NK-92 (cell line): ENCODE data around the gene MYBBP1A.
"Not testable (repeated sequence)": the region's sequence is repeated elsewhere in the genome, so short reads cannot be mapped to it uniquely, and the experiment has no call there.

Source experiments
- DNase-seq: peaks from one replicate; lab custom pipeline; 2025; ENCODE audit not compliant: unreplicated experiment; lab: John Stamatoyannopoulos, UW

The MYBBP1A gene, protein sequence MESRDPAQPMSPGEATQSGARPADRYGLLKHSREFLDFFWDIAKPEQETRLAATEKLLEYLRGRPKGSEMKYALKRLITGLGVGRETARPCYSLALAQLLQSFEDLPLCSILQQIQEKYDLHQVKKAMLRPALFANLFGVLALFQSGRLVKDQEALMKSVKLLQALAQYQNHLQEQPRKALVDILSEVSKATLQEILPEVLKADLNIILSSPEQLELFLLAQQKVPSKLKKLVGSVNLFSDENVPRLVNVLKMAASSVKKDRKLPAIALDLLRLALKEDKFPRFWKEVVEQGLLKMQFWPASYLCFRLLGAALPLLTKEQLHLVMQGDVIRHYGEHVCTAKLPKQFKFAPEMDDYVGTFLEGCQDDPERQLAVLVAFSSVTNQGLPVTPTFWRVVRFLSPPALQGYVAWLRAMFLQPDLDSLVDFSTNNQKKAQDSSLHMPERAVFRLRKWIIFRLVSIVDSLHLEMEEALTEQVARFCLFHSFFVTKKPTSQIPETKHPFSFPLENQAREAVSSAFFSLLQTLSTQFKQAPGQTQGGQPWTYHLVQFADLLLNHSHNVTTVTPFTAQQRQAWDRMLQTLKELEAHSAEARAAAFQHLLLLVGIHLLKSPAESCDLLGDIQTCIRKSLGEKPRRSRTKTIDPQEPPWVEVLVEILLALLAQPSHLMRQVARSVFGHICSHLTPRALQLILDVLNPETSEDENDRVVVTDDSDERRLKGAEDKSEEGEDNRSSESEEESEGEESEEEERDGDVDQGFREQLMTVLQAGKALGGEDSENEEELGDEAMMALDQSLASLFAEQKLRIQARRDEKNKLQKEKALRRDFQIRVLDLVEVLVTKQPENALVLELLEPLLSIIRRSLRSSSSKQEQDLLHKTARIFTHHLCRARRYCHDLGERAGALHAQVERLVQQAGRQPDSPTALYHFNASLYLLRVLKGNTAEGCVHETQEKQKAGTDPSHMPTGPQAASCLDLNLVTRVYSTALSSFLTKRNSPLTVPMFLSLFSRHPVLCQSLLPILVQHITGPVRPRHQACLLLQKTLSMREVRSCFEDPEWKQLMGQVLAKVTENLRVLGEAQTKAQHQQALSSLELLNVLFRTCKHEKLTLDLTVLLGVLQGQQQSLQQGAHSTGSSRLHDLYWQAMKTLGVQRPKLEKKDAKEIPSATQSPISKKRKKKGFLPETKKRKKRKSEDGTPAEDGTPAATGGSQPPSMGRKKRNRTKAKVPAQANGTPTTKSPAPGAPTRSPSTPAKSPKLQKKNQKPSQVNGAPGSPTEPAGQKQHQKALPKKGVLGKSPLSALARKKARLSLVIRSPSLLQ (N-terminal part only)

DNA sequence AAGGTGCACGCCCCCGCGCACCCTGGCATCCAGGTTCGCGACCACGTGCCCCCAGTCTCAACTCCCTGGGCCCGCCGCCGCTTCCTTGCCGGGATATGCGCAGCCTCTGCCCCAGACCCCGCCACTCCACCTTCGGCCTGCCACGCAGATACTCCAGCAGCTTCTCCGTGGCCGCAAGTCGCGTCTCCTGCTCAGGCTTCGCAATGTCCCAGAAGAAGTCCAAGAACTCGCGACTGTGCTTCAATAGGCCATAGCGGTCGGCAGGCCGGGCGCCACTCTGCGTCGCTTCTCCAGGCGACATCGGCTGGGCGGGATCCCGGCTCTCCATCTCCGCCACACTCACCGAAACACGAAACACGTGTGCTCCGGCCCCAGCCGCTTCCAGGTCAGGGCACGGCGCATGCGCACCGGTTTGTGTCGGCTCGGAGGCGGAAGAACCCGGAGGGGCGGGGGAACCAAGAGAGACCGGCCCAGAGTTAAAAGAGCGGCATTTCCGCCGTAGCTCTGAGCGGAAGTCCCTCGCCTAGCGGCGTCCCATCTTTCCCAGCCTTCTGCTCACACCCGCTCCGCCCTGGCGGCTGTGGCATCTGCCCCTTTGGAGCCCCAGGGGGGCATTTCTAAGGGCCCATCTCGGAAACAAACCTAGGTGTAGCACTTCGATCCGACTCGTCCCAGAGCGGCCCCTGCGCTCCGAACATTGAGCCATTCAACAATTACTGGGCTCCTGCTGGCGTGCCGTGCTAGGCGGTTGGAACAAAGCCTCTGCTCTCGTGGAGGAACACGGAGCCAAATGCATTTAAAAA lies at the start of gene MYBBP1A:
MYBBP1A (minus strand) TSS at position 388 of the 803 bp plus-strand sequence; CDS start at position 328, 60 bp downstream.
- DNase-seq, result peak; percentile 65

DNA sequence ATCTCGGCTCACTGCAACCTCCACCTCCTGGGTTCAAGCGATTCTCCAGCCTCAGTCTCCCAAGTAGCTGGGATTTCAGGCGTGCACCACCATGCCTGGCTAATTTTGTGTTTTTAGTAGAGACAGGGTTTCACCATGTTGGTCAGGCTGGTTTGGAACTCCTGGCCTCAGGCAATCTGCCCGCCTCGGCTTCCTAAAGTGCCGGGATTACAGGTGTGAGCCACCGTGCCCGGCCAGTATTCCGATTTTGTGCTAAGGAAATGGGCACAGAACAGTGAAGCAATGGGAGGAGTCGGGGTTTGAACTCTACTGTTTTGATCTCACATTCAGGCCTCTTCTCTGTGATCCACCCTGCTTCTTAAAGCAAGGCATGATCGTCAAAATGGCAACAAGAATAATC lies 49.6 kb upstream of the MYBBP1A start:
- not testable (repeated sequence) for DNase-seq

DNA sequence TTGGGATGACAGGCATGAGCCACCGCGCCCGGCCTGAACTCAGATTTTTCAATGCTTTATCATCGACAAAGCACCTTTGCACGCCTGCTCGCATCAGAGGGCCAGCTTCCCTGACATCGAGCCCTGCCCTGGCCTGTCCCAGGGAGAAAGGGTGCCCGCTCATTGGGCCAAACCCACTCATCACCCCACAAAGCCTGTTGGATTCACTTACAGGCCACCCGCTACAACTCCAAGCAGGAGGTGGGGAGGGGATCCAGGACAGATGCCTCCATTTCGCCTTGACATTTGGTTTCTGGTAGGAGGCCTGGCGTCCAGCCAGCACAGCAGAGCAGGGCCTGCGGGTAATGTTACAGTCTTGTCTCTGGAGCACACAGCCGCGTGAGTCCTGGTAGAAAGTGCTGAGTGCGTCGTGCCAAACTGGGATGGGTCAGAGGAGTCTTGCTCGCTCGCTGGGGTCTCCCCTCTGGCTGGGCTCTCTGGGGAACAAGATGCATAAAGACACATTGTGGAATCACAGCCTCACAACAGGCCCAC lies 49.0 kb upstream of the MYBBP1A start:
- no peak for DNase-seq

DNA sequence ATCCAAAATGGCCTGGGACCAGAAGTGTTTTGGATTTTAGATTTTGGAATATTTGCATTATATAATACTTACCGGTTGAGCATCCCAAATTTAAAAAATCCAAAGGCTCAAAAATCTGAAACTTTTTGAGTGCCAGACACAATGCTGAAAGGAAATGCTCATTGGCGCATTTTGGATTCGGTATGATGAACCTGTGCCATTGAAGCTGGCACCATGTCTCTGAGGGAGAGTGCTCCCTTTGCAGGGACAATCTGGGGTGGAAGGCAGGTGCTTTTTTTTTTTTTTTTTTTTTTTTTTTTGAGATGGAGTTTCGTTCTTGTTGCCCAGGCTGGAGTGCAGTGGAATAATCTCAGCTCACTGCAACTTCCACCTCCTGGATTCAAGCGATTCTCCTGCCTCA lies 46.9 kb upstream of the MYBBP1A start:
- DNase-seq, result no peak

DNA sequence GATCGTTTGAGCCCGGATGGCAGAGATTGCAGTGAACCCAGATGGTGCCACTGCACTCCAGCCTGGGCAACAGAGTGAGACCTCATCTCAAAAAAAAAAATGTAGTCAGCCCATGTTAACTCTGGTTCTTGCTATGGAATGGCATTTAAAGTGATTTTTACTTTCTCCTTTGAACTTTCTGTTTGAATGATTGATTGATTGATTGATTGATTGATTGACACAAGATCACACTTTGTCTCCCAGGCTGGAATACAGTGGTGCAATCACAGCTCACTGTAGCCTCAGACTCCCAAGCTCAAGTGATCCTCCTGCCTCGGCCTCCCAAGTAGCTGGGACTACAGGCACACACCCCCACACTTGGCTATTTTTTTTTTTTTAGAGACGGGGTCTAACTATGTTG lies 46.1 kb upstream of the MYBBP1A start:
- no peak for DNase-seq

DNA sequence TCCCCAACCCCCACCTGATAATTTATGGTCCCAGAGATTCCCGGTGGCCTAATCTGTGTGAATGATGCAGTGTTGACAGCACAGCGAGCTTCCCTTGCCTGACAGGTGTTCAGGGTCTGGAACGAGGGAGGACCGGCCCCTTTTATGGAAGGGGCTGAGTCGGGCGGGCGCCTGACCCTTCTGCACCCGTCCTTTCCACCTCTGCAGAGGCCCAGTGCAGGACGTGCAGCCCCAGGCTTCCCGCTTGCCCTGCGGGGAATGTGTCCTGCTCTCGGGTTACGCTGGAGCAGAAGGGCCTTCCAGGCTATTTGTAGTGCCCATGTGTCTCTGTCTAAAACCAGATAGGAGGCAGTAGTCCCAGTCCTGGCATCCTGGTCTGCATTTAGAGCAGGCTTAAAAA lies 45.4 kb upstream of the MYBBP1A start:
- no peak for DNase-seq

DNA sequence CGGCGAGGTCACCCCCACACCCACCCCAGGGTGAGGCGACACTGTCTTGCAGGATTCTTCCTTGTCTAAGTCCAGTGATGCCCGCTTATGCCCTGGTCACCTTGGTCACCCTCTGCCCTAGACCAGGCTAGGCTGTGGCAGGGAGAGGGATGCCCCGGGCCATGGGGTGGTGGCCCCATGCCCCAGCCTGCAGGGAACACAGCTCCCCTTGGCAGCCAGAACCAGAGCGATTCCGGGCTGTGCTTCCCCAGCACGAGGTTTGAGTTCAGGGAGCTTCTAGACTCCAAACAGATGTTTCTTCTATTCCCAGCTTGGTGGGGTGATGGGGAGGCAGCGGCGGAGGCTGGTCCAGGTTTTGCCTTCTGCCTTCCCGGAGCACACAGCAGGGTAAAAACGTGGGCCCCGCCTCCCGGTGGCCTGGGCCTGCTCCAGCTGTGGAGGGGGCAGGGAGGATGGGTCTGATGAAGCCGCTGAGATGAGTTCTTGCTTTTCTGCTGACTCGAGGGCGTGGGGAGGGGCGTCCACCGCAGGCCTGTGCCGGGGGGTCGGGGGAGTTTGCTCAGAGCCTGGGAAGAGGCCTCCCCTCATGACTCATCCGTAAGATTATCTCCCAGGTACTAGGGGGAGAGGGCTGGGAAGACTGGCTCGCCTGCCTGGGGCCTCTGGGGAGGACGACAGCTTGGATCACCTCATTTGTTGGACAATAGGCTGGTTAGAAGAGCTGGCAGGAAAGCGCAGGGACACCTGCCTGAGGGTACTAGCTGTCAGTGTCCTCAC lies 44.5 kb upstream of the MYBBP1A start:
- DNase-seq, result no peak

DNA sequence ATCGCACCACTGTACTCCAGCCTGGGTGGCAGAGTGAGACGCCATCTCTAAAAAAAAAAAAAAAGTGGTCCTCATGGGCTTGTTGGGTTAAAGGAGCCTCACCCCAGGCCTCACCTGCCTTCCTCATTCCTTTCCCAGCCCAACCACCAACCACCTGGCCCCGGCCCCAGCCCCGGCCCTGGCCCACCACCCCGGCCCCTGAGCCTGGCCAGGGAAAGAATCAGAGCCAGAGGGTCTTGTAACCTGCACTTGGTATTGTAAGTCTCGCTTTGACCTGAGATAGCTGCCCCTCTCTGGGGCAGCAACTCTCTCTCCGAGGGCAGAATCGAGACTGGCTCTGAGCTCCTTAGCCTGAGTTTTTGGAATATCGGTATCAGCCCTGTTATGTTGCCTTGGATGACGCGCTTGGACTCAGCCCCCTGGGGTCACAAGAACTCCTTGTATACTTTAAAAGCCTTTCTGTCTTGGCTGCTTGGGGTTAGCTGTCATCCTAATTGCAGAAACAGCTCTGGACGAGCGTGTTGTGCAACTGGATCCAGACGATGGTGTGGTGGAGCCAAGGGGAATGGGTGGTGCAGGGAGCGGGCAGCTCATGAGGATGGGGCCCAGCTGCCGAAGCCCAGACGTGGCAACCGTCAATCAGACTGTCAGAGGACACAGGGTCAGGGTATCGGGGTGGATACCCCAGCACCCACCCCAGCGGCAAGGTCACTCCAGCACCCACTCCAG lies 43.8 kb upstream of the MYBBP1A start:
- no peak for DNase-seq

DNA sequence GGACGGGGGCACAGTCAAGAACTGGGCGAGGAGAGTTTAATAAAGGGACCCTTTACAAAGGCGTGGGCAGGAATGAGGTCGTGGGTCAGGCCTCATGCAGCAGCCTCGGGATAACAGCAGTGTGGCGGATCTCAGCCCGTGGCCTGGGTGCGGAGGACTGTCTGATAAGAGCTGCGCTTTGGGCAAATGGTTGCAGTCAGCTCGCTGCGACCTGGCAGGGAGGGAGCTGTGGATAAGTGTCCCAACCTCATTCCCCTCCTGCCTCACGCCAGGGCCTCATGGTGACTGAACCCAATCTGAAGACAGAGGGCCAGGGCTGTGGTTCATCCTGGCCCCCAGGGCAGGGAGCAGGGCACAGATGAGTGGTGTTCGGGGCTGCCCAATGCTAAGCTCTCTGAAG lies 42.8 kb upstream of the MYBBP1A start:
- no peak for DNase-seq

DNA sequence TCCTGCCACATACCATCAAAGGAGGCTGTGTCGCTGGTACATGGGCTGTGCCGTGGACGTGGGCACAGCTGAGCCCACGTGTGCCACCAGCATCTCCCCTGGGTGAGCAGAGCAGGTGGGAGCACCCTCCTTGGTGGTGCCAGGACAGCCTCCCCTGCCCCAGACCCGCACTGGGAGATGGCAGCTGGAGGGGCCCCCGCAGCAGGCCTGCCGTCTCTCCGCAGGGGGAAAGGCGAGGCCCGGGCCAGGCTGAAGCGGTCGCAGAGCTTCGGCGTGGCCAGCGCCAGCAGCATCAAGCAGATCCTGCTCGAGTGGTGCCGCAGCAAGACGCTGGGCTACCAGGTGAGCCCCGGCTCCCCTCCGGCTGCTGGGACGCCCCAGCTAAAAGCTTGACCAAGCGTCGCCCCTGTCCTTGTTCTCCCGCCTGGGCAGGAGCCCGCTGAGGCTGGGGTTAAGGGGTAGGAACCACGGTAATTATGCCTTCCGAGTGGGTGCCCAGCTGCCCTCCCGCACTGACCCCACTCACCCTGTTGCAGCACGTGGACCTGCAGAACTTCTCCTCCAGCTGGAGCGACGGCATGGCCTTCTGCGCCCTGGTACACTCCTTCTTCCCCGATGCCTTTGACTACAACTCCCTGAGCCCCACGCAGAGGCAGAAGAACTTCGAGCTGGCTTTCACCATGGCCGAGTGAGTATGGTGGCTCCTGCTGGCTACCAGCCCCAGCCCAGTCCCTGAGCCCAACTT lies 41.6 kb upstream of the MYBBP1A start:
- DNase-seq, result no peak

DNA sequence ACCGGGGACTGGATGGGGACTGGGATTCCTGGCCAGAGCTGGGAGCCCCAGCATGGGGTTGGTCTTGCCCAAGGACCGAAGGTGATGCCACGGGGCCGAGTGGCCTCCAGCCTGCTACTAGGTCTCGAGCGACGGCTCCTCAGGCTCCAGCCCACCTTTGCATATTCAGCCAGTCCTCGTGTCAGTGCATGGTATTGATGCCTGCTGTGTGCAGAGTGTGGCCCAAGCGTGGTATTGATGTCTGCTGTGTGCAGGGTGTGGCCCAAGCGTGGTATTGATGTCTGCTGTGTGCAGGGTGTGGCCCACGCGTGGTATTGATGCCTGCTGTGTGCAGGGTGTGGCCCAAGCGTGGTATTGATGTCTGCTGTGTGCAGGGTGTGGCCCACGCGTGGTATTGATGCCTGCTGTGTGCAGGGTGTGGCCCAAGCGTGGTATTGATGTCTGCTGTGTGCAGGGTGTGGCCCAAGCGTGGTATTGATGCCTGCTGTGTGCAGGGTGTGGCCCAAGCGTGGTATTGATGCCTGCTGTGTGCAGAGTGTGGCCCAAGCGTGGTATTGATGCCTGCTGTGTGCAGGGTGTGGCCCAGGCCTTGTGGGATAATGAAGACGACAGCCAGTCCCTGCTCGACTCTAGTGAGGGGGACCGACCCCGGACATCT lies 40.6 kb upstream of the MYBBP1A start:
- DNase-seq, result not testable (repeated sequence)

DNA sequence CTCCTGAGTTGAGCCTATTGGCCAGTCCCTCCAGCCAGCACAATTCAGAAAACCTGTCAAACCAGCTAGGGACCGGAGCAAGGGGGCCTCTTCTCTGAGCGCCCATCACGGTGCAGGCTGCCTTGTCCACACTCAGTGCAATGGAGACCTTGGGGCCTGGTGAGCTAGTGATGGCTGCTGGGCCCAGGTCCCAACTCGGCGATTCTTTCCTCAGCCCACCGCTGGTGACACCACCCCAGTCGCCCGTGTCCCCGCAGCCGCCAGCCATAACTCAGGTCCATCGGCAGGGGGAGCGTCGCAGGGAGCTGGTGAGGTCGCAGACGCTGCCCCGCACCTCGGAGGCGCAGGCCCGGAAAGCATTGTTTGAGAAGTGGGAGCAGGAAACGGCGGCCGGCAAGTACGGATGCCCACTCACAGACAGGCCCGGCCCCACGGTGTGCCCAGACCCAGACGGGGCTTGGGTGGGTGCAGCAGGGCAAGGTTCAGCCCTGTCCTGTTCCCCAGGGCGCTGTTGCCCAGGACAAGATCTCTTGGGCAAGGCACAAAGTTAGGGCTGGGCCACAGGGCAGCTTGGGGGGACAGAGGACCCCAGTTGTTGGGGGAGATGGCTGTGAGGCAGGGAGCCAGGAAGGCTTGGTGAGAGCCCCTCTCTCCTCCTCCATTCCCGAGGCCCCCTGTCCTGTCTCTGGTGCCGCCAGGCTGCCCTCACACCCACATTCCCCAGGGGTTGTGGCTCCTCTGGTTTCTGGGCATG lies 39.9 kb upstream of the MYBBP1A start:
- no peak for DNase-seq

DNA sequence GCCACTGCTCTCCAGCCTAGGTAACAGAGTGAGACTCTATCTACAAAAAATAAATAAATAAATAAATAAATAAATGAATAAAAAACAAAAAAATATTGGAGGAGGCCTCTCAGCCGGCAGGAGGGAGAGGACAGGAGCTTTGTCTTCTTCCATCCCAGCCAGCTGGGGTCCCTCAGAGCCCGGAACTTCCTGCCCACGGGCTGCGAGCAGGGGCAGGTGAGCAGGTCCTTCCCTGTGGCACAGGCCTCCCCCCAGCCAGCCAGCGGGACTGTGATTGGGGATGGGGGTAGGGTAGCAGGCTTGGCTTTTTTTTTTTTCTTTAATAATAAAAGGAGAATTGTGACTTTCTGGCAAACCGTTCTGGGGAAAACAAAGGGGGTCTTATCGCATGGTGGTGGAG lies 39.2 kb upstream of the MYBBP1A start:
- DNase-seq, result no peak

DNA sequence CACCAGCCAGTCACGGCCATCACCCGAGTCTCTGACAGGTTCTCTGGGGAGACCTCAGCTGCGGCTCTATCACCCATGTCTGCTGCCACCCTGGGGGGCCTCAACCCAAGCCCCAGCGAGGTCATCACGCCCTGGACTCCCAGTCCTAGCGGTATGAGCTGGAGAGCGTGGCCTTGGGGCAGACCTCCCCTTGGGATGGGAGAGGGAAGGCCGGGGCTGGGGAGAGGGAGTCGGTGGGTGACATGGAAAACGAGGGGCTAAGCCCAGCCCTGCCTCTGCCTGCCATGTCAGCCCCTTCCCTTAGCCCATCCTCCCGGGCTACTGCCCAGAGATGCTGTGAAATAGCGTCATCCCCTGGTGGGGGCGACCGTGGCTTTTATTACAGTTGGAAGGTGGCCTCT lies 37.8 kb upstream of the MYBBP1A start:
- no peak for DNase-seq

DNA sequence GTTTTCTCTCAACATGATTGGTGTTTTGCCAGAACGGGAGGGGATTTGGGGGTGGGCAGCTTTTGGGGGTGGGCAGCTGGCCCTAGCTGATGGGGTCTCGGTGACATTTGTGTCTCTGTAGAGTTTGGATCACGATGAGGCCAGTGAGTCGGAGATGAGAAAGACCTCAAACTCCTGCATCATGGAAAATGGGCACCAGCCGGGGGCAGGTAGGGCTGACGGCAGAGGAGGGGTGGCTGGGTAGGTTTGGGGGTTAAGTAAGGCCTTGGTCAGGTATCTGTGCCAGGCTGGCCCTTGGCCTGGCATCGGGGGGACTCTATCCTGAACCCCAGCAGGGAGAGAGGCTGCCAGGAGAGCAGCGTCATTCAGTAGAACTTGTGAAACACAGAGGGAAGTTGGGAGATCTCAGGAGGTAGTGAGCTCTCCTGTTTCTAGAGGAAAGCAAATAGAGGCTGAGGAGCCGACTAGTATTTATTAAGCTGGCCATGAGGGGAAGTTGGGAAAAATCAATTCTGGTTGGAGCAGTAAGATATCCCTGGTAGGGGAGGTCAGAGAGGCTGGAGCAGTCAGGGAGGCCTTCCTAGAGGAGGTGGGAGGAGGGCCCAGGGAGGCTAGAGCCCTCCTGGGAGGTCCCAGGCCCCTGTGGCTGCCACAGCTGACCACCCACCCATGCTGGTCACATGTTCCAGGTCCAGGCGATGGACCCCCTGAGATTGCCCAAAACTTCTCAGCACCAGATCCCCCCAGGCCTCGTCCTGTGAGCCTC lies 37.2 kb upstream of the MYBBP1A start:
- DNase-seq, result no peak

DNA sequence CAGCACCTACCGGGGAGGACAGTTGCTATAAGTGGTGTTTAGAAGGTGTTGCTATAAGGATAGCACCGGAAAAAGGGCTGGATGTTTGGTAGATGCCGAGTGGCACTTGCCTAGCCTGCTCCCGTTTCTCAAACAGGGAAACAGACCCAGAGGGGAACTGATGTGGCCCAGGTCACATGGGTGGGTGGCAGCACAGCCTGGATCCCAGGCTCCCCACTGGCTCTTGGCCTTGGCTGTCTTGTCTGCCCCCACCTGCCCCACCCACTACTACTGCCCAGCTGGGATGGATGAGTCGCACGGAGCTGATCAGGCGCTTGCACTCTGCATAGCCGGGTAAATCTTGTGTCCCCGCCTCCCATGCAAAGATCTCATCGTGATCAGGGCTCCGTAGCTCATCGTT lies 36.3 kb upstream of the MYBBP1A start:
- DNase-seq, result no peak
